Measurements from ENCODE around the gene ANO6. TPM values are rescaled to one million over a fixed set of nuclear protein-coding genes. Genes with fewer than 3 reads are reported as not detected.

Gene ANO6
- total and polyA plus RNA-seq, 2 of the 4 experiments (the other 2 are of a cell fraction) = 21.6 to 41.0 TPM

- intact Hi-C loops (cut with micrococcal nuclease) = no loop called here
- WGBS, 2 experiments (ENCODE audit: extremely low coverage in 2 of 2, insufficient read length in 1 of 2) = no CpG with 5 or more reads among the region's 5 CpGs
Measured at GRCh38 chr12:45260104-45260815, 44.4 kb downstream of the ANO6 start.

More at GRCh38 chr12:45260104-45260815, 44.4 kb downstream of the ANO6 start:
- Histone ChIP-seq H3K4ac (ENCODE audit: low read depth, low read length) (peak overlapping the region; percentile 84), H2BK5ac (ENCODE audit: low read depth, low read length, poor library complexity, severe bottlenecking) (peak overlapping the region; percentile 77), H3K36me3 (ENCODE audit: control insufficient read depth, insufficient read depth, low read length) (no peaks in the 10 kb centered on the region), H3K27me3 (ENCODE audit: control insufficient read depth, insufficient read depth, low read length) (no peaks in the 10 kb centered on the region), H3K9me1 (ENCODE audit: insufficient read depth, low read length) (peaks cover 19% of the 10 kb centered on the region), H2AK9ac (replicated peaks; ENCODE audit: low read depth, low read length, poor library complexity) (peak overlapping the region; percentile 28), H4K8ac (ENCODE audit: low read depth in 2 of 2, low read length in 2 of 2) (peak overlapping the region in 1 of 2 experiments; percentile 68; a peak in 2 of 4 replicates), H2BK20ac (ENCODE audit: low read depth, low read length) (peak overlapping the region; percentile 55; the same call in 1 of the 2 replicates), H3K4me1 (ENCODE audit: control insufficient read depth, insufficient read depth, low read length) (peaks cover 9% of the 10 kb centered on the region), H3K14ac (replicated peaks; ENCODE audit: low read depth, low read length) (peak overlapping the region; percentile 74), H3K79me1 (ENCODE audit: low read depth in 1 of 2, low read length in 2 of 2) (peaks cover 40 to 73% of the 10 kb centered on the region in 2 experiments), H2AFZ (replicated peaks; ENCODE audit: low read length, poor library complexity) (no peak overlapping the region), H3K56ac (ENCODE audit: extremely low read depth, insufficient read depth, low read length) (peak overlapping the region; percentile 13; the same call in 1 of the 2 replicates), H4K5ac (ENCODE audit: low read depth, low read length) (peak overlapping the region; percentile 74), H3K4me2 (ENCODE audit: low read depth, low read length) (peak overlapping the region; percentile 57), H3K18ac (ENCODE audit: low read depth, low read length) (peak overlapping the region; percentile 84), H2AK5ac (ENCODE audit: low read depth, low read length) (peak overlapping the region; percentile 32; the same call in 1 of the 2 replicates), H3K9ac (ENCODE audit: low read depth, low read length) (peak overlapping the region; percentile 28; the same call in 1 of the 2 replicates), H2BK120ac (ENCODE audit: low read depth, low read length) (peak overlapping the region; percentile 89), H3K9me3 (ENCODE audit: control insufficient read depth, insufficient read depth, low read length) (no peaks in the 10 kb centered on the region), H4K20me1 (ENCODE audit: insufficient read depth, low read length) (no peaks in the 10 kb centered on the region; the same call in 1 of the 2 replicates), H4K91ac (ENCODE audit: insufficient read depth, low read depth, low read length) (peak overlapping the region; percentile 64), H3K27ac (ENCODE audit: insufficient read depth, low read length) (peak overlapping the region; percentile 70; the same call in 1 of the 2 replicates), H3K23ac (ENCODE audit: low read depth, low read length) (peak overlapping the region; percentile 92), H3K4me3 (ENCODE audit: insufficient read depth, low read depth, low read length) (no peak overlapping the region), H2BK15ac (ENCODE audit: low read depth, low read length) (peak overlapping the region; percentile 37; the same call in 1 of the 3 replicates)
- dilution Hi-C loops (cut with HindIII; ENCODE audit: low sequenced_read_pairs, unreplicated experiment) = no loop called here
- peak; percentile 52 for ATAC-seq (ENCODE audit: low read depth)
- TF ChIP-seq CEBPB (IDR thresholded peaks at IDR 0.05; ENCODE audit: low read depth, low read length) (peak; percentile 72; the same call in 1 of the 2 replicates), MAZ (IDR thresholded peaks at IDR 0.05; ENCODE audit: borderline replicate concordance, low read depth, low read length) (no peak), MAFK (IDR thresholded peaks at IDR 0.05; ENCODE audit: low read depth, low read length) (no peak), SMC3 (IDR thresholded peaks at IDR 0.05; ENCODE audit: low read depth, low read length) (no peak)
- BruUV-seq (replicated peaks) = no TSS peak
- POLR2A ChIA-PET (ENCODE audit: unreplicated experiment) = interaction anchor here (0.5 kb wide), 1 partner anchor 25 kb away, joined by 3 read pairs; no protein-coding TSS in a partner anchor
- in situ Hi-C loops (cut with MboI; ENCODE audit: low sequenced_read_pairs) = no loop called here
- DNase-seq = peak; percentile 29
- CTCF ChIA-PET = interaction anchor here (0.5 to 1.7 kb wide), 6 partner anchors 9 to 153 kb away, joined by 3 to 7 read pairs (median 3); no protein-coding TSS in a partner anchor

All from IMR-90 (cell line).